ENCODE measurements around the gene SUB1.

DNA sequence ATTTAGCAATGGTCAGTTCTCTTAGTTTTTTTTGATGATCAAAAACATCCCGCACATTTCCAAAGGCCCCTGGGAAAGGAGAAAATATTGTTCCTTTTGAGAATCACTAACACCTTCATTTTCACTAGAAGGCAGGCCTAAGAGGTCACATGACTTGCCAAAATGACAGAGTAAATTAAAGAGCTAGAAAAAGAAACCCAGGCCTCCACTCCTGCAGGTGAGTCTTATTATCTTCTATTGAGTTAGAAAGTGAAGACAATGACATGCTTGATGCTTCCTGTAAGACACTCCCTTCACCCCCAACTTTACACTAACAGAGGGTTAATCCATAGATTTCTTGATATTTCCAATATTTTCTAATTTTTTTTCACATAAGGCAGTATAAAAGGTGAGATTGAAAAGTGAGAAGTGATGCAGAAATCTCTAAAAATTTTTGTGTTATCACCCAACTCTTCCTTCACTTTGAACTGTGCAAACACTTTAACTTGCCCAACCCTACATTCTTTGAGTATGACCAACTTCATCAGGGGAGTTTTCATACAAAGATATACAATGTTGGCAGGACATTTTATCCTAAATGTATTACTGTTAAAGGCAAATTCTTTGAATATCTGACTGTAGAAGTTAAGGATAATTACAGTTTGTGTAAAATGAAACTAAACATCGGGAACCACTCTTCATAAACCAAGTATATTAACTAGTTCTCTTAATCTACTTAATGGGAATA, 57.1 kb downstream of the SUB1 start:
- TF ChIP-seq POLR2AphosphoS5 (IDR thresholded peaks at IDR 0.05) (no peak), POLR2A (IDR thresholded peaks at IDR 0.05) (no peak)

All from prostate gland (tissue), 1 donor.